GM19240 (cell line): ENCODE measurements around the gene CDKN2A.

Experiments used
- DNase-seq: peaks from one replicate; pipeline ENCODE4 v3.0.0; 2011; ENCODE audit warnings: low spot score; ENCODE audit not compliant: insufficient read length

Gene CDKN2A

DNA sequence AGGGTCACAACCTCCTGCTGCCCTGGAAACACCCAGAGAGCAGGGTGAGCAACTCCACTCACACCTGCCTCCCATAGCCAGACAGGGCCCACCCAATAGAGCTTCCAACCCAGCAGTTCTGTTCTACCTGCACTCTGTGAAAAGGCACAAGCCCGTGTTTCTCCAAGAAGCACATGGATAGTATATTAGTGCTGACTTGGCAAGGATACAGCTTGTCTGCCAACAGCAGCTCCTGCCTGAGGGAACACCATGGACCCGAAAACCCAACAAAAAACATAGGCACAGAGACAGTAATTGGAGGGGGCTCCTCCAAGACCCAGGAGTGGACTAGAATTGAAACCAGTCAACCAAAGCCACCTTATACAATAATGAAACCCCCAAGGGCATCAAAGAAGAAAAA is 48.6 kb downstream of the CDKN2A start:
- no peak for DNase-seq

DNA sequence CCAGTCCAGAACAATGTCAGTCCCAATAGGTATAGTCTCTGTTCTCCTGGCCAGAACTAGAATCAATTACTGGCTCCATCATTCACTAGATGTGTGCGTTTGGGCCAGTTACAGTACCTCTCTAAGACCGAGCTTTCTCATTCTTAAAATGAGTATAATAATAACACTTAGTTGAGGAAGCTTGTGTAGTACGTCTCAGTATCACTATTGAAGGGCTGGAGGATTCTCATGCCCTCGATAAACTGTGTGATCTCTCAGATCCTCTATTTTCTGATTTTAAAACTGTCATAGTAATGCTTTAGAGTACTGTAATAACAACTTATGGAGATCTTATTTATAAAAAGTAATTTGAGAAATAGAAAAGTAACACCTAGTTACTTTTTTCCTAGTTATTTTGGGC is 50.7 kb downstream of the CDKN2A start:
- no peak for DNase-seq

- DNase-seq, result no peak
Measured at GRCh38 chr9:21941337-21941995, 52.7 kb downstream of the CDKN2A start.

GRCh38 chr9:21936161-21936560 is 58.0 kb downstream of the CDKN2A start:
- no peak for DNase-seq

DNA sequence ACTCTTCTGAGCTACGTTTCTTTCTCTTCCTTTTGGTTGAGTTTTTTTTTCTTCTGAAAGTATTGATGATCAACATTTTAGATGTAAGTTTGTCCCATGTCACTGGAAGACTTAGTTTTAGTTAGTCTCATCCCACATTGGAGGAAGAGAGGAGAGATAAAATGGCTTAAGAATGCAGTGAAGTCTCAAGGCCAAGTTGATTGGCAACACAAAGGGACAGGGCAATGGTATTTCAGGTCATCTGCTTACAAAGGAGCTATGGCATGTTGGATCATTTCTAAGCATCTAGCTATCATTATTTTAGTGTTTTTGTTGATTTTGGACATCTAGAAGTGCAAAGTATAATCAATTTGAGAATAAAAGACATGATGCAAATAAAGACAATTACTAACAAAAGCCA is 58.6 kb downstream of the CDKN2A start:
- DNase-seq, result no peak

DNA sequence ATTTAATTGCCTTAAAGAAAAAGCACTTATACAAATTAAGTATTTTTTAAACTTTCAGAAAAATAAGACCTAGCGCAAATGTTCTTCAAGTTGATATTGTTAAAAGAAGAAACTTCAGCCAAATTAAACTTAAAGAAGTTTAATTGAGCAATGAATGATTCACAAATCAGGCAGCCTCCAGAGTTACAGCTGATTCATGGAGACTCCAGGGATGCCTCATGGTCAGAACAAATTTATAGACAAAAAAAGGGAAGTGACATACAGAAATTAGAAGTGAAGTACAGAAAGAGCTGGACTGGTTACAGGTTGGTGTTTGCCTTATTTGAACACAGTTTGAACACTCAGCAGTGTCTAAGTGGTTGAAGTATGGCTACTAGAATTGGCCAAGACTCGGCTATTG is 60.3 kb downstream of the CDKN2A start:
- no peak for DNase-seq

- DNase-seq, result no peak
Measured at GRCh38 chr9:21933281-21933680, 60.9 kb downstream of the CDKN2A start.

DNA sequence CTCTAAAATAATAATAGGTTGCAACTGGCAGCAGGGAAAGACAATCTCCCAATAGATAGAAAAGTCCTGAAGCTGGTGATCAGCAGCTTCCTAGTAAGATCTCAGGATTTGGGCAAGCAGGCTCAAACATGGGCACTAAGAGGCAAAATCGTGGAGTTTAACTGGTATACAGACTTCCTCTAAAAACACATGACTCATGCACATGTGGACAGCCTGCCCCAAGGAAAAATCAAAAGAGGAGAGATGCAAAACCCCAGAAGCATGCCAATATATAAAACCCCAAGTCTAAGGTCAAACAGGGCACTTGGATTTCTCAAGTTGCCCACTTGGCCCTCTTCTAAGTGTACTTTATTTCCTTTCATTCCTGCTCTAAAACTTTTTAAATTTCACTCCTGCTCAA is 62.8 kb downstream of the CDKN2A start:
- no peak for DNase-seq

DNA sequence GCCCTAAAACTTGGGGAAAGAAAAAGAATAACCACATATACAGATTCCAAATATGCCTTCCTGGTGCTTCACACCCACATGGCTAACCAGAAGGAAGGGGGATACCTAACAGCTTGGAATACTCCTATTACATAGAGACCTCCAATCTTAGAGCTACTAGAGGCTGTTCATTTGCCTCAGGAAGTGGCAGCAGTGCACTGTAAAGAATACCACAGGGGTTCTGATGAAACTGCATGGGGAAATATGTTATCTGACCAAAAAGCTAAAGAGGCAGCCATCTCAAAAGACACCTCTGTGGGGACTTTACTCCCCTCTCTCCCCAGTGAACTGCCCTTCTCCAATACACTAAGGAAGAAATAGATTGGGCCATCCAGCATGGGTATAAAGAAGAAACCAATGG is 66.4 kb downstream of the CDKN2A start:
- no peak for DNase-seq

GRCh38 chr9:21923694-21924093 is 70.5 kb downstream of the CDKN2A start:
- no peak for DNase-seq

GRCh38 chr9:21919377-21920362 is 74.5 kb downstream of the CDKN2A start:
- no peak for DNase-seq
